H1 (cell line): ENCODE measurements around the gene SAMMSON. TPM values are rescaled to one million over a fixed set of nuclear protein-coding genes. Genes with fewer than 3 reads are reported as not detected.

Experiments used
- ATF3 ChIP-seq: IDR thresholded peaks from 2 replicates; pipeline ENCODE4 v1.6.1; 2011; ENCODE audit warnings: low read depth, mild to moderate bottlenecking, low read length; ENCODE audit not compliant: insufficient read depth
- CHD7 ChIP-seq: fragments of 300-600 bp; sonication (generic); IDR thresholded peaks from 2 replicates; pipeline ENCODE4 v1.7.1; 2012; ENCODE audit warnings: low read length, moderate library complexity, mild to moderate bottlenecking, inconsistent platforms; ENCODE audit not compliant: insufficient replicate concordance
- CREB1 ChIP-seq: IDR thresholded peaks from 2 replicates; pipeline ENCODE4 v1.6.1; 2012; ENCODE audit warnings: inconsistent platforms
- PHF8 ChIP-seq: fragments of 200-600 bp; sonication (generic); conservative IDR thresholded peaks from 2 replicates; pipeline ENCODE4 v1.7.1; 2012; ENCODE audit warnings: low read depth, mild to moderate bottlenecking, inconsistent platforms, low read length, moderate library complexity
- POLR2AphosphoS5 ChIP-seq: IDR thresholded peaks from 2 replicates; pipeline ENCODE4 v1.6.1; 2011; ENCODE audit warnings: low read depth, low read length
- RFX5 ChIP-seq: IDR thresholded peaks from 2 replicates; pipeline ENCODE4 v1.6.1; 2011; ENCODE audit warnings: low read depth, low read length, improper control_type of control experiment, borderline replicate concordance
- SUZ12 ChIP-seq: fragments of 200-600 bp; sonication (generic); IDR thresholded peaks from 2 replicates; pipeline ENCODE4 v1.6.1; 2012; ENCODE audit warnings: mild to moderate bottlenecking, inconsistent platforms, low read length, moderate library complexity, mixed read lengths
- polyA plus RNA-seq, 7 experiments: library from polyadenylated mRNA; depleted of rRNA in 3 of 7; stranded (reverse) in 5 of 7; unstranded in 2 of 7; fragments of >200 nt in 5 of 7; fragments of 200-250 nt in 2 of 7; gene quantifications; 1 replicate in 5 of 7; 2 replicates in 1 of 7; 4 replicates in 1 of 7; pipeline versions ENCODE4 v1.2.1 to v1.2.3, GENCODE V29; 2011 to 2013; ENCODE audit warnings: missing spikeins in 2 of 7, mixed read lengths in 2 of 7
- total RNA-seq: library from RNA; stranded (reverse); fragmentation: NEBNext Ultra II Directional; extraction: Animal tissue kit (Norgen Biotek cat#: 25700); gene quantifications from 2 replicates; pipeline ENCODE4 v1.2.1, GENCODE V29; 2021
- TF ChIP-seq, protein P1 (sequence below): IDR thresholded peaks from 2 replicates; pipeline ENCODE4 v1.6.1; 2012; ENCODE audit warnings: inconsistent platforms

SAMMSON gene
- total and polyA plus RNA-seq, 2 of the 8 experiments (the other 6 are each of a cell fraction or from before 2014, with no cell fraction given), result not detected

- TF ChIP-seq CHD7 (no peak), CREB1 (no peak), SUZ12 (no peak), RFX5 (no peak), POLR2AphosphoS5 (no peak), PHF8 (no peak), ATF3 (no peak)
- TF ChIP-seq, protein P1, sequence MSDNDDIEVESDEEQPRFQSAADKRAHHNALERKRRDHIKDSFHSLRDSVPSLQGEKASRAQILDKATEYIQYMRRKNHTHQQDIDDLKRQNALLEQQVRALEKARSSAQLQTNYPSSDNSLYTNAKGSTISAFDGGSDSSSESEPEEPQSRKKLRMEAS, result no peak
- TF ChIP-seq, all 59 proteins: peak for 0
Measured at GRCh38 chr3:70112751-70113150, 113.2 kb downstream of the SAMMSON start (continued).
